ENCODE data around the gene ZIC4.

Gene ZIC4

DNA sequence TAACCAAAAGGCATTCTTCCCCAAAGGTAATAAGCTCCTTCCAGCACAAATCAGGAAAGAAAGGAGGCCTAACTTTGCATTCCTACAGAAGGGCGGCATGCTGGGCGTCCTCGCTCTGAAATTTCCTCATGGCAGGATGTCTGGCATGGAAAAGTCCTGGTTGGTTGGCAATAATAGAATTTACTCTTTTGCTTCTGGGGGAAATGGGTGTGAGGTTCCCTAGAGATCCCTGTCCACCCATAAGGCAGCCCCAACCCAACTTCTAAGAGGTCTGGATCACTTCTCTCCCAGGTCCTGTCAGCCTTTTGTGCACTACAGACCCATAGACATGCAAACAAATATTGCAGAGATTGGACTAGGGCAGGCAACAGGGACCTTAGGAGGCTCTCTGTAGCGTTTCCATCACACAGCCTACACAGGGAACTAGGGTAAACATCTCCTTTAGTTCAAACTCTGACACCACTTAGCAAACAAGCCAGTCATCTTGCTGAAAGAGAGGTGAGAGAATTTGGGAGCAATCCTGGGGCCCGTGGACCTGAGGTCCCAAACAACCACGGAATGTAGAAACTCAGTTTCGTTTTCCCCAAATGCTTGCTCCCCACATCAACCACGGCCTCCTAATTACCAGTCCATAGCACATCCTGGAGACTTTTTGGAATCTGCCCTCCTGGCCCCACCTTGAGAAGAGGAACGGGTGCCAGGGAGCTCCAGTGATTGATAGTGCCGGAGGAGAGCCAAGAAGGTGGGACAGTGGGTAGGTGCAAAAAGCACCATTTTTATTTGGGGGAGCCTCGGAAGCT is 2.1 kb downstream of the ZIC4 start:
- no peak for DNase-seq

DNA sequence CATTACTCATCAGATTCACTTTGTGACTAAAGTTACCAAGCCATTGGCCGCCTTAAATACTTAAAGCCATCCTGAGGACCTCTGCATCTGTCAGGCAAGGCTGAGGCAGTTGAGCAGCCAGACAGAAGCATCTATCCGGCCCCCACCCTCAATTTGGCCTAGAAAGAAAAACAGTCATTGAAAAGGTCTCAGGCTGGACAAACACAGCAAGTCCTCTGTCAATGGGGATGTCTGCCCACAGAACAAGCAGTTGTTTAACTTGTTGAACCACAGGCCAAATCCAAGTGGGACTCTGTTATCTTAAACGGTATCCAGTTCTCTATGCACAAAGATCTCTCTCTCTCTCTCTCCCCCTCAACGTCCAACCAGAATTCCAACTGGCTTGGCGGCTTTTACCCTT is 2.8 kb downstream of the ZIC4 start:
- DNase-seq: no peak

DNA sequence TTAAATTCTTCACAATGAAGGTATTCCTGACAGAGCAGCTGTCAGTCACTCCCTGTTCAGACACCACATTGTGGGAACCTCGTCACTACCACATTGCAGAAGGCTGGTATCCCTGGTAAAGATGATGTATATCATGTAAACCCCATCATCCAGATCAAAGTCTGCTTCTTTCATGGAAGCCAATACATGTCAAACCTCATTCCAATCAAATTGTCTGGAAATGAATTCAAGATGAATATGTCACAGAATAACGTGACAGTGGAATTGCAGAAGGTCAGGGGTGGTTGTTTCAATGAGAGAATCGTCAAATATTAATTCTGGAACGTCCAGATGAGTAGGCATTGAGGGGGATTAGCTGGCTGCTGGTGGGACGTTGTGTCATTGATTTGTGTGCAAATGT is 4.2 kb downstream of the ZIC4 start:
- no peak for DNase-seq

DNA sequence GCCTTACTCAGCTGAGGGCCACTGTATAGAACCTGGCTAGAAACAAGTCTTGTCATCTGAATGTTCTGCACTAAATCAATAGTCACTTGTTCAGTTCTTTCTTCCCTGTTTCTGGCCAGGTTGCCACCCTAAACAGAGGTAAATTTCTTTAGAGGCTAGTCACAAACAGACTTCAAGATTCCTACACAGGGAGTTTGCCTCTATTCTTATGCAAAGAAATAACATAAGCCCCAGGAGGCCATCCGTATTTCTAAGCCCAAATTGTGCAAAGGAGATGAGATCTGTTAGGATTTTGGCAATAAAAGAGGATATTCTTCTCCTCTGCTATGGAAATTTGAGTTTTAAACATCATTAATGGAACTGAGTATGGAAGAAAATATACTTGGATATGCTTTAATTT is 4.9 kb downstream of the ZIC4 start:
- no peak for DNase-seq

DNA sequence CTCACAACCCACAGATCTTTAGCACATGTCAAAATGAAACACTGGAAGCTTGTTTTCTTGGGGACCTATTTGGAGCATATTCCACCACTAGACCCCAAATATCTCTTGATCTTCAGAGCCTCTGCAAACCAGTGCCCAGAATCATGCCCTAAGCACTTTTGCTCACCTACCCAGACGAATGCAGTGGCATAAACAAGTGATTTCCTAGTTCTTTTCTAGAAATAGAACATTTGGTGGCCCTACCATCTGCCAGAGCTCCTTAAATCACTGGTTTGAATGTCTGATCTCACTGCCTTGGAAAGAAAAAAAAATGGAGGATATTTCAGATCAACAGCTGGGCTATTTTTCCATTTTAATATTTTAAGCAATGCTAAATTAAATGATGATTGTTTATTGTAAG is 5.3 kb downstream of the ZIC4 start:
- no peak for DNase-seq

DNA sequence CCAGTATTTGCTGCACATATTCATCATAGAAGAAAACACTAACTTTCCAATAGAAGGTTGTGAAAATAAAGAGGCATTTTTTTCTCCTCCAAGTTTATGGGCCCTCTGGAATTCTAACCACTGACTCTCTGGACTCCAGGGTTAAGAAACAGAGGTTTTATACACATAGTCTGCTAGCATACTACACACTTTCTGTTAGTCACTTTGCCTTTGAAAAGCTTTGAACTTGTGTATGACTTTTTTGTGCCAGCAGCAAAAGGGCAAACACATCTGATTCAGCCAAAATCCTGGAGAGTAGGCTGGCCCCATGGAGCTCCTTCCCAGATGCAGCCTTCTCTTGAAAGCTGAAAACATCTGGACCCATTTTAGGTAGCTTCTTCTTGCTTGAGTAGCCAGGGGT is 6.2 kb downstream of the ZIC4 start:
- DNase-seq: no peak

DNA sequence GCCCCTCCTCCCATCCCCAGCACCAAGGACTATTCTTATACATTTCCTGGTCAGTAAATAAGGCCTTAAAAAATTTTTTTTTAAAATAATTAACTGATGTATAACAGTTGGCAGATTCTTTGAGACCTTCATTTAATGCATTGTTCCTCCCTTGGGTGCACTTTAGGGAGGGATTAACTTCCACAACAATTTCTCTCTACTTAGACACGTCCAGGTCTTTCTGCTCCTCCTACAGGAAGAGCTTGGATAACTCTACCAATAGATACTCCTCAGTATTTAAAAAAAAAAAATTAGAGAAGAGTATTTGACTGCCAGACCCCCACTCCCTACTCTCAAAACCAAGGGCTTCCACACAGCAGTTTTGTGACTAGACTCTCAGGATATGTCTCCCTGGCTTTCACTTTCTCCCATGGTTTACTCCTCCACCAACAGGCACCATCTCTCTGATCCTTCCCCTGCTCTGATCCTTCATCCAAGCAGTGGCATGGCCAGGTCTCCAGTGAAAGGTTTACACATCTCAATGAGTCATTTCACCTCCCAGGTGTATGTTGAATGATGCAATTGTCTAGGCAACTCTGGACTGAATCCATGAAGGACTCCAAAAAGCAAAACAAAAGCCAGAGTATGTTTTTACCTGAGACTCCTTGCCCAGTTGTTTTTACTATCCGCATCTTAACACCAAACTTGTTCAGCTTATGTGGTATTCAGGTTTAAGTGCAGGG is 7.4 kb downstream of the ZIC4 start:
- no peak for DNase-seq

DNA sequence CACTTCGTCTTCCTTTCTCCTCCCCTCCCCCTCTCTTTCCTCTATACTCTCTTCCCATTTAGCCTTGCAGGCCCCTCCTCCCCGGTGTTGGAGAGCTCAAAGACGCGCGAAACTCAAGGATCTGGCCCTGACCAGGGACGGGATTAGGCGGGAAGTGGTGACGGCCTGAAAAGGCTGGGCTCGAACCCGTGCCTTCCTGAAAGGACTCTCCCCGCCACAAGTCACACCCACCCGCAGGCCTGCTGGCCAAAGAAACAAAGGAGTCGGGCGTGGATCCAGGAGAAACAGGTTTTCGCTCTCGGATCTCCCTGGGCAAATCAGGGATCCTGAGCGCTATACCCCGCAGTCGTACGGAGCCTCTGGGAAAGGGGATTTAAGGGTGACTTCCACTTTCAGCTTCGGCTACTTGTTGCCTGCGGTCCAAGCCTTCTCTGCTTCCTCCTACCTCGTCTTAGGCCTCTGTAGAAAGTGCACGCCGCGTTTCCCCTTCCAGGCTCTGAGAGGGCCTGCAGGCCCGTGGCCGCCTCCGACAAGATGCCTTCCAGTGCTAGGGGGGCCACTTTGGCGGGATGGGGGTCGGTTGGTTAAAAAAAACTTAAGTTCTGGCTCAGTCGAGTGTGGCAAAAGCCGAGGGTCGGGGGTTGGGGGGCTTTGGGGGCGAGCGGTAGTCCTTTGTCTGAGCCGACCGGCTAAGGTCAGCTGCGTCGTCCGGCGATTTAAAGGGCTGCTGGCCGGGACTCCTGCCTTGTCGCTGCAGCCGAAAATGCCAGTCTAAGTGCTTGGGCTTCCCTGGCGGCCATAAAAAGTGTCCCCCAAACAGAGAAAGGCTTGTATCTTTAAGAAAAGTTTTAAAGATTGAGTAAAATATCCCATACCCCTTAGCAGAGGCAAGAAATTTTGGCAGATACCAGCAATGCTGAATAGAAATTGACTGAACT is 8.2 kb downstream of the ZIC4 start:
- no peak for DNase-seq

DNA sequence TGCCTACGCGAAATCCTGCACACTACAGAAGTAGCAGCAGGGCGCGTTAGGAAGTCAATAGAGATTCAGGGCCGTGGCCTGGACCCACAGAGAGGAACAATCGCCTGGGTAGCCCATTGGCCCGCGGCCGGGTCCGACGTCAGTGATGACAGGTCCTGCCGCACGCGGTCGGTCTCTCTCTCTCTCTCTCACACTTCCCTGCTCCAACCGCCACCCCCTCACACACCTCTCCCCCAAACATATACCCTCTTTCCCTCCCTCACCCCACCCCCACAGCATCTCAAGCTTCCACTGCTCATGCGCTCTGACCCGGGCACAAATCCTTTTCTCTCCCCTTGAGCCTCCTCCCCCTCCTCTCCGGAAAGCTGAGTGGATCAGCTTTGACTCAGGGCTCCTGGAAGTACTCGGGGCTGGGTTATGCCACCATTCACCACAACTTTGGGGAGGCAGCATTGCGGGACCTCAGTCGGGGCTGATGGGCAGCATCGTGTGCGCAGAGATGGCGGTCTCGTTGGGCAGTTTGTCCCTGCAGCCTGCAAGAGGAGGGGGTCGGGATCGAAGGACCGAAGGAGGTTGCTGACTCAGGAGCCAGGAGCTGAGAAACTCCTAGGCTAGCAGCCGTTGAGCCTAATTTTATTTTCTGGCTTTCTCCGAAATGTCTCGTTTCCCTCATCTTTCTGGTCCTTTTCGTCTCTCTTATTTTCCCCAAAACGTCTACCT is 9.0 kb downstream of the ZIC4 start:
- DNase-seq: no peak

DNA sequence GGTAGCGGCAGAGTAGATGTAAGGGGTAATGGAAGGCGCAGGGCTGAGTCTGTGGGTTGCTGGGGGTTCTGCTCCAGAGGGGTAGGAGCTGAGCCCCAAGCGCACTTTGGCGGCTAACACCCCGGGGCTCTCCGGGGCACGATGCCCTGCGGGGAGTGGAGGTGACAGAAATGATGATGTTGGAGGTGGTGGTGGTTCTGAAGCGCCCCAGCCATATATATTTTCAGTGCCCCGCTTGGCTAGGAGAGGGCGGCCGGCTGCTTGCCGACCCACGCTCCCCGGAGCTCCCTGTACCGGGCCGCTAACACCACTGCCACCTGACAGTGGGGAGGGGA is 9.7 kb downstream of the ZIC4 start:
- no peak for DNase-seq

DNA sequence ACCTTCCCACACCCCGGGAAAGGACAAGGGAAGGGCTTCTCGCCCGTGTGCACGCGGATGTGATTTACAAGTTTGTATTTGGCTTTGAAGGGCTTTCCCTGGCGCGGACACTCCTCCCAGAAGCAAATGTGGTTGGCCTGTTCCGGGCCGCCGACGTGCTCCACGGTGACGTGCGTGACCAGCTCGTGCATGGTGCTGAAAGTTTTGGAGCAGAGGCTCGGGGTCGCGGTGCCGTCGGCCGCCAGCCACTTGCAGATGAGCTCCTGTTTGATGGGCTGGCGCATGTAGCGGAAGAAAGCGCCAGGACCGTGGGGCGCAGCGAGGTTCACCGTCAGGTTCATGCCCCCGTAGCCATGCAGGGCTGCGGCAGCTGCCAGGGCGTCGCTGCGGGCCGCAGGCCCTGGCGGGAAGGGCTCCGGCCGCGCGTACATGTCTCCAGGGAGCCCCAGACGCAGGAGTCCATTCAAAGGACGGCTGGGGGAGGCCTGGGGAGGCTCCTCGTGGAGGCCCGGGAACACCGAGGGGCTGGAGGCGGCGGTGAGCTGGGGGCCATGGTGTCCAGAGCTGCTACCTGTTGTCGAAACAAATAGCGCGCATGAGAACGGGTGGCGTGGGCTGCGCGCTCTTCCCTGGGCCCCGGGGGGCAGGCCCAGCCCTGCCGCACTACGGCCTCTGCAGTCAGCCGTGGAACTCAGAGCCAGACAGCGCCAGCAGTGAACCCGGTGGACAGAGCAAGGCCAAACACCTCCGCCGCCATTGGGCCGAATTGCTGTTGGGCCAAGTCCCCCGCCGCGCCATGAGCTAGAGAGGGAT is 10.2 kb downstream of the ZIC4 start:
- no peak for DNase-seq

DNA sequence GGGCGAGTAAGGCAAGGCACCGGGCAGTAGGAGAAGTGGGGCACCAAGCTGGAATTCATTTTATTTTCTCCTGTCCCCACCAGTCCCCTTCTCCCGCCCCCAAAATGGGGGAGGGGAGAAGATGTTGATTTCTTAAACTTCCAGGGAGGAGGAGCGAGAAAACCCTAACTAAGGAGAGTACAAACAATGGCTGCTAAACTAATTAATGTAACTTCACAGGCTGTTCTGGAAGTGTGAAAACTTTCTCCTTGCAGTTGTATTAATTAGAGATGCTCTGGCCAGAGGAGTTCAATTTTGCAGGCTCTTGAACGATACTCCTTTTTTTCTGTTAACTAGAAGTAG is 11.5 kb downstream of the ZIC4 start:
- no peak for DNase-seq

DNA sequence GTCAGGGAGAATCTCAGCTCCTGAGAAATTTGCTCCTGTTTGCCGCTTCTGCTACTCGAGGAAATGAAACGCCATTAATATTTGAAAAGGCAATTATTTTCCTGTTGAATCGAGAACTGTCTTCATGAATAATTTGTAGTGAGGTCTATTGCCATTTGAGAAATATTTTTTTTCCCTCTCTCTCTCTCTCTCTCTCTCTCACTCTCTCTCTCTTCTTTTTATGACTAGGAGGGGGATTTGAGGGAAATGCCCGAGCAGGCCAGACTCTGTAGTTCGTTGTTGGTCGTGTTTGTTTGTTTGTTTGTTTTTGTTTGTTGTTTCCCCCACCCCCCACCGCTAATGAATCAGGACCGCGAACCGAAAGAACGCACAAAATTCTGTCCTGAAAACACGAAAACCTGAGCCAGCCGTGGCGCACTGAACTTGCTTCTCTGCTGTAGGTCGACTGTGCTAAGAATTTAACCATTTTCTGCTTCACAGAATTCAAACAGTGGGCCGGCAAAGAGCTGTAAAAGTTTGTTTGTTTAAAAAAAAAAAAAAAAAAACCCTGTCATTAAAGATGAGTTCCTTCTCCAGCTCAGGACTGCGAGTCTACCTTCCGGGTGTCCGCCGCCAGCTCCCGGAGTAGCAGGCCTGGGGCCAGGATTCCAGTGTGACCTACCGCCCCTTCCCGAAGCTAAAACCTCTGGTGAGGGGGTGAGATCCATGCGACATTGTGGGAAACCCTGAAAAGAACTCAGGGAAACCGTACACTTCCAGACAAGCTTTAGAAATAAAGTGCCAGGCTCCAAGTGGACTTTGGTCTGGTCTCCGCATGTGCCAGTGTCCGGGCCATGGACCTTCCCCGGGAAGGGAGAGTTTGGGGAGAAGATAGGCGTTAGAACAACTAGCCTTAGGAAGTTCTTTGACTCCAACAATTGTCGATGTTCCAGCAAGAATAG is 12.1 kb downstream of the ZIC4 start:
- DNase-seq: no peak

DNA sequence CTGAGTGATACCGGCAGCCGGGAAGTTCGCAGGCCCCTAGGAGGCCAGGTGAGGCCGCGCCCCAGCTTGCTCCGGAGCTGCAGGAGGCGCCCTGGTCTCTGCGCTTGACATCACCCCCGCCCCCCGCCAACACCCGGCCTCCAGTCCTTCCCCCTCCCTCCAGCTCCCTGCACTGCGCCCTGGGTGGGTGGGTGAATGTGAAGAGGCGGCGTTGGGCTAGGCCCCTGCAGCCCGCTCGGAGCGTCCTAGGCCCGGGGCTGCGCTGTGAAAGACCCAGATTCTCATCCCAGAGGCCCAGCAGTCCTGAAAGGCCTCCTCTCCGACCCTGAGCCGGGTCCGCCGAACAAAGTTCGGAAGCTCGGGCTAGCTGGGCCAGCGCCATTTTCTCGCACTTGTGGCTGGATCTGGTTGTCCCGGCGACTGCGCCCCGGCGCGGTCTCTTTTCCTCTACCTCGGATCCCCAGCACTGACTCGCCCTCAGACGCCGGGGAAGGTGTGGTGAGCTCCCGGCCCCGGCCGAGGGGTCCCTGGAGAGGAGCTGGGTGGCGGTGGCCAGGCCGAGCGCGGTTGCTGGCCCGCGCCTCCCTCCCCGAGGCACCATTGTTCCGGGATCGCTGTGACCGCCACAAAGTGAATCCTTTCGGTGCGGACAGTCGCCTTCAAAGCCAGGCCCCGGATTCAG is 12.9 kb downstream of the ZIC4 start:
- DNase-seq: no peak

DNA sequence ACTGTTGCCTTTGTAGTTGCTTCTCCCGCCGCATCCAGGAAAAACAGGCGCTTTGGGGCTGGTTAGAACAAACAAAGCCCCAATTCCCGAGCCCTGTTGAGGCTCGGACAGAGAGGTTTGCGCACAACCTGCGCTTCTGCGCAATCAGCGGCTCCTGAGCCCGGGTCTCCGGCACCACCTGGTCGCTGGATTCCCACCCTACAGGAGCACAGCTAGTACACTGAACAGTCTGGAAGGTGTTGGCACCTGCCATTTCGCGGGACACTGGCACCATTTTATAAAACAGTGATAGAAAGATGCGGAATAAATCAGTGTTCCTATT is 13.8 kb downstream of the ZIC4 start:
- no peak for DNase-seq

DNA sequence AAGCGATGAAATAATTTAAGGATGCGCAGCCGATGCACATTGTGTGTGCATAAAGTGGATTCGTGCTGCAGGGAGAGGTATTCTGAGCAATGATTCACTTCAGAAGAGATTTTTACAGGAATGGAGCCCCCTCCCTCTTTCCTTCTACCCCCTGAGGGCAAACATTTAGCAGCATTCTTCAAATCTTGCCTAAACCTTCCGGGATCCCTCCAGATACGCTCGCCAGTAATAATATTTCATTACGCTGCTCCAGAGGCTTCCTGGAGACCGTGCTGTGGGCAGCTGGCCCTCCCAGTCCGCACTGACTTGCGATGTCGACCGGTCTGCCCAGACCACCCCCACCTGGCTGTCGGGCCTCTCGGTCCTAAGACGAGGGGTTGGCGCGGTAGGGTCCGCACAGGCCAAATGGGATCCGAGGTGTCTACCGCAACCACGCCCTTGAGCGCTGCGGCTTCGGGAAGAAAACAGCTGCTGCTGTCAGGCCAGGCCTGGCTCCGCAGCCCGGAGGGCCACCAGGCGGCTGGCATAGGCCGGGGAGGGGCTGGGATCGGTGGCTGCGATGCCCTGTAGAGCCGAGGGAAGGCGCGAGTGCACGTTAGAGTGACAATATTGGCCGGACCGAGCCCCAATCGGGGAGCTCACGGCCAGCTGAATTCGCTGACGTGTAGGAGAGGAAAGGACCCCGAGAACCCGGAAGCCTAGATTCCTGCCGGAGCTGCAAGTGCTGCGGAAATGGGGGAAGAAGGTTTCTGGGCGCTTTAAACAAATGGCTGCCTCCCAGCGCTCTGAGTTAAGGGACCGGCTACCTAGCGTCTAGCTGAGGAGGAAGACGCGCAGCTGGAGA is 14.3 kb downstream of the ZIC4 start:
- DNase-seq: no peak

DNA sequence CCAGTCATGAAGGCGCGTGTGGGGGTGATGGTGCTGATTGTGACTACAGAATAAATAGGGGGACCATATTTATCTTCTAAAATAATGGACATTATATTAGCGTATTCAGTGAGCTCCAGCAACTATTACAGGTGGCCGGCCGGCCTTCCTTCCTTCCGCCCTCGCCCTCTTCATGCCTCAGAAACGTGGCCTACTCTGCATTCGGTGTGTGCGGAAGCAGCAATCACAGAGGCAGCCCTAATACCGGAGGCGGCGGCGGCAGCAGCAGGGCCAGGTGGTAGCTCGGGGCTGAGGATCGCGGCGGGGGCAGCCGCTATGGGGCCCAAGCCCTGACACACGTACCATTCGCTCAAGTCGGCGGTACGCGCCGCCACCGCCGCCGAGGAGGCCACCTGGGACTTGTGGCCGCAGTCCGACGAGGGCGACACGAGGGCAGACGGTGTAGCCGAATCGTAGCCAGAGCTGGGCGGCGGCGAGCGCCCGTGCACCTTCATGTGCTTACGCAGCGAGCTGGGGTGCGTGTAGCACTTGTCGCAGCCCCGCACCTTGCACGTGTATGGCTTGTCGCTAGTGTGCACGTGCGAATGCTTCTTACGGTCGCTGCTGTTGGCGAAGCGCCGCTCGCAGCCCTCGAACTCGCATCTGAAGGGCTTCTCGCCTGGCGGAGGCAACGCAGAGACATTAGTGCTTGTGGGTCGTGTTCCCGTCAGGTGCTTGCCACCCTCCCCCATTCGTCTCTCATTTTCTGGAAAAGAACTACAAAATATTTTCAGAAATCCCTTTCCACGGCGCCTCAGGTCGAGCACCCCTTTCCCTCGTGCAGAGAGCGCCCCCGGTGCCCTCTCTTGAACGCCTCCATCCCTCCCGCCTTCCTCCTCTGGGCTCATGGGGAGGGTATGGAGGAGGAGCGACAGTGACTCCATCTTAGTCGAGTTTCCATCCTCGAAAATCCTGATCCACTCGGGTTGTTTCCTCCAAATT is 15.5 kb downstream of the ZIC4 start:
- DNase-seq: no peak

DNA sequence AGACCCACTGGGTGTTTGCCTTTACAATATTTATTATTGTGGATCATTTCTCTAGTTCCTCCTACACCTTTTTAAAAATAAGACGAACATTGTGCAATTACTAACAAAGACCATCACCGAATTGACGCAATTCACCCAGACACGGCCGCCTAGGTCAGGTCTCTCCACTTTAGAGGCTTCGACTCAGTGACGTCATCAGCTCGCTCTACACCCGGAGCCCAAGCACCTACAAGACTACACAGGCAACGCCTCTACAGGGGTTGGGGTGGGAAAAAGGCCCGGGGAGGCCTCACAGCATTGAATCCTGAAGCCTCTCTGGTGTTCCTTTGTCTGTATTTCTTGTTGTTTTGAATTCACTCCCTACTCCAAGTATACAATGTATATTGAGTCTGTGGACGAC is 16.6 kb downstream of the ZIC4 start:
- no peak for DNase-seq
